Type B pancreatic cell (in vitro differentiated cells): ENCODE results near the gene IQSEC1. TPM values are rescaled to one million over a fixed set of nuclear protein-coding genes. Genes with fewer than 3 reads are reported as not detected.

Experiments used
- DNase-seq: peaks from one replicate; pipeline ENCODE4 v3.0.0; 2021; ENCODE audit warnings: mixed read lengths; ENCODE audit not compliant: unreplicated experiment; ENCODE audit errors: extremely low spot score
- H3K27ac Mint-ChIP-seq: 2 replicates; pipeline ENCODE4 v1.8.0; 2021; ENCODE audit warnings: mild to moderate bottlenecking, mixed read lengths
- H3K27me3 Mint-ChIP-seq: 2 replicates; pipeline ENCODE4 v1.8.0; 2021; ENCODE audit warnings: mixed read lengths
- H3K36me3 Mint-ChIP-seq: 2 replicates; pipeline ENCODE4 v1.8.0; 2021; ENCODE audit warnings: mixed read lengths
- H3K4me1 Mint-ChIP-seq: one replicate; pipeline ENCODE4 v1.8.0; 2021; ENCODE audit warnings: mixed read lengths; ENCODE audit not compliant: unreplicated experiment
- H3K4me3 Mint-ChIP-seq: 2 replicates; pipeline ENCODE4 v1.8.0; 2021; ENCODE audit warnings: mild to moderate bottlenecking, mixed read lengths
- H3K9me3 Mint-ChIP-seq: 2 replicates; pipeline ENCODE4 v1.8.0; 2021; ENCODE audit warnings: mixed read lengths
- CTCF ChIP-seq: fragments of 200-600 bp; sonication (generic); conservative IDR thresholded peaks from 2 replicates; pipeline ENCODE4 v1.5.0; 2021; ENCODE audit warnings: antibody characterized with exemption, mild to moderate bottlenecking
- total RNA-seq: library from RNA; stranded (reverse); gene quantifications from 2 replicates; pipeline ENCODE4 v1.2.1, GENCODE V29; 2021; ENCODE audit warnings: low replicate concordance

IQSEC1 gene
- total RNA-seq, 1 donor from 2014 or later: 33.1 TPM

DNA sequence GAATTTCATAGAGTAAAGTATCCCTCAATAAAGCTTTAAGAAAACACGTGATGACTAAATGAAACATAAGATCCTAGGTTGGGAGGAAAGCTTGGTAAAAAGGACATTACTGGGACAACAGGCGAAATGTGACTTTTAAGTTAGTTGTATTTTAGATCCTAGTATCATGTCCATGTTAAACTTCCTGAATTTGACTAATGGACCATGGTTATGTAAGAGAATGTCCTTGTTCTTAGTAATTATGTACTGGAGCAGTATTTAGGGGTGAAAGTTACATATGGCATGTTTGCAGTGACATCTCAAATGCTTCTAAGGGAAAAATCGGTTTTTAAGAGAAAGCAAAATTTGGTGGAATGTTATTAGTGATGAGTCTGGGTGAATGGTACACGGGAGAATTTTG lies 69.6 kb downstream of the IQSEC1 start:
- H3K36me3 Mint-ChIP-seq: no peaks in the 10 kb centered on the region

GRCh38 chr3:13002398-13003124 lies 70.7 kb downstream of the IQSEC1 start:
- peaks cover 10% of the 10 kb centered on the region for H3K4me1 Mint-ChIP-seq
- H3K36me3 Mint-ChIP-seq: no peaks in the 10 kb centered on the region
- peaks cover 4% of the 10 kb centered on the region for H3K27me3 Mint-ChIP-seq
- H3K9me3 Mint-ChIP-seq: no peaks in the 10 kb centered on the region
- no peak for TF ChIP-seq CTCF
- no peak for DNase-seq
- no peak overlapping the region for H3K27ac Mint-ChIP-seq
- no peak overlapping the region for H3K4me3 Mint-ChIP-seq

More for the DNA sequence above, 69.6 kb downstream of the IQSEC1 start:
- H3K4me1 Mint-ChIP-seq: peaks cover 15% of the 10 kb centered on the region
- H3K4me3 Mint-ChIP-seq: no peak overlapping the region
- no peaks in the 10 kb centered on the region for H3K9me3 Mint-ChIP-seq
- no peak for TF ChIP-seq CTCF
- no peak overlapping the region for H3K27ac Mint-ChIP-seq
- H3K27me3 Mint-ChIP-seq: peaks cover 3% of the 10 kb centered on the region
- no peak for DNase-seq

GRCh38 chr3:12999147-13000140 lies 73.8 kb downstream of the IQSEC1 start:
- peaks cover 11% of the 10 kb centered on the region for H3K27me3 Mint-ChIP-seq
- no peak for TF ChIP-seq CTCF
- H3K27ac Mint-ChIP-seq: no peak overlapping the region
- H3K9me3 Mint-ChIP-seq: no peaks in the 10 kb centered on the region
- DNase-seq: no peak
- H3K4me3 Mint-ChIP-seq: no peak overlapping the region
- H3K36me3 Mint-ChIP-seq: no peaks in the 10 kb centered on the region
- H3K4me1 Mint-ChIP-seq: peaks cover 10% of the 10 kb centered on the region

DNA sequence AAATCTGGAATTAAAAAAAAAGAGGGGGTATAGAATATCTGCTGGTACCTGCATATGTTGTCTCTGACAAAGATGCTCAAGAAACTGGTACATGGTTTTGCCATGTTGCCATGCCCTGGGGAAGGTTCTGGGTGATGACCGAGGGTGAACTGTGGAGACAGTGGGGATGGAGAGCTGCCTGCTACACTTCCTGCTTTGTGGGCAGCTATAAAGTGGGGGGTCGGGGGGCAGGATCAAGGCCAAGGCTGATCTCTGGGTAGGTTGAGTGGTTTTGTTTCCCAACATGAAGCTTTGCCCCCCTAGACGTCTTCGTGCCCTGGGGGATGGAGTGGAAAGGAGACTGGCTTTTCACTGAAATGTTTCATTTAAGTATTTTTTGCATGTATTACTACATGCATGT lies 74.6 kb downstream of the IQSEC1 start:
- no peaks in the 10 kb centered on the region for H3K36me3 Mint-ChIP-seq
- peaks cover 6% of the 10 kb centered on the region for H3K4me1 Mint-ChIP-seq
- H3K4me3 Mint-ChIP-seq: no peak overlapping the region
- H3K27ac Mint-ChIP-seq: no peak overlapping the region
- H3K27me3 Mint-ChIP-seq: peaks cover 11% of the 10 kb centered on the region
- DNase-seq: no peak
- H3K9me3 Mint-ChIP-seq: no peaks in the 10 kb centered on the region
- TF ChIP-seq CTCF: no peak

DNA sequence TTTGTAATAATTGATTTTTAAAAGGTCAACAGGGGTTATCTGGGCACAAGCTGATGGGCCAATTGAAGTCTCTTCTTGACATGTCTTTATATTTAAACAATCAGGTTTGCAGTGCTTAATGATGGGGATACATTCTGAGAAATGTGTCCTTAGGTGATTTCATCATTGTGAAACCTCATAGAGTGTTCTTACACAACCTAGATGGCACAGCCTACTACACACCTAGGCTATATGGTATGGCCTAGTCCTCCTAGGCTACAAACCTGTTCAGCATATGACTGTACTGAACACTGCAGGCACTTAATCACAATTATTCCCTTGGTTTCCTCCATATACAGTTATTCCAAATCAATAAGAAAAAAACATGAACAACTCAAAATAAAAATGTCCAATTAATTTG lies 75.8 kb downstream of the IQSEC1 start:
- Mint-ChIP-seq H3K27me3 (peaks cover 17% of the 10 kb centered on the region), H3K27ac (no peak overlapping the region), H3K4me3 (peak overlapping the region; percentile 17), H3K36me3 (no peaks in the 10 kb centered on the region), H3K4me1 (peaks cover 4% of the 10 kb centered on the region), H3K9me3 (no peaks in the 10 kb centered on the region)
- TF ChIP-seq CTCF: no peak
- DNase-seq: no peak
